GM10847 (cell line): ENCODE measurements around the gene RBM45.

Experiments
- POLR2A ChIP-seq: IDR thresholded peaks from 2 replicates; pipeline ENCODE4 v1.6.1; 2011; ENCODE audit not compliant: insufficient read length; ENCODE audit errors: extremely low read depth

Gene RBM45

GRCh38 chr2:178112202-178113152 lies at the start of gene RBM45:
Gene RBM45, plus strand, starts transcription at chr2:178112437. Its CDS starts 110 bp downstream, at chr2:178112547.
- peak; percentile 89 for TF ChIP-seq POLR2A

GRCh38 chr2:178066324-178066723 lies 45.9 kb upstream of the RBM45 start:
- TF ChIP-seq POLR2A, result no peak

- TF ChIP-seq POLR2A, result no peak
These were observed 45.2 kb upstream of the RBM45 start for GRCh38 chr2:178066890-178067669.

- no peak for TF ChIP-seq POLR2A
These were observed 43.3 kb upstream of the RBM45 start for GRCh38 chr2:178068823-178069454.

- no peak for TF ChIP-seq POLR2A
These were observed 42.7 kb upstream of the RBM45 start for GRCh38 chr2:178069551-178069950.

- no peak for TF ChIP-seq POLR2A
These were observed 41.4 kb upstream of the RBM45 start for GRCh38 chr2:178070824-178071223.

GRCh38 chr2:178072000-178072382 lies 40.2 kb upstream of the RBM45 start:
- no peak for TF ChIP-seq POLR2A

GRCh38 chr2:178072383-178073301 lies 39.6 kb upstream of the RBM45 start, which contains the start of gene PDE11A:
Gene PDE11A, minus strand, starts transcription at chr2:178072777. Its CDS starts 340 bp downstream, at chr2:178072437.
- TF ChIP-seq POLR2A, result no peak

- TF ChIP-seq POLR2A, result no peak
These were observed 37.9 kb upstream of the RBM45 start for GRCh38 chr2:178074123-178075005.

GRCh38 chr2:178075006-178075326 lies 37.3 kb upstream of the RBM45 start:
- no peak for TF ChIP-seq POLR2A

- TF ChIP-seq POLR2A, result no peak
These were observed 36.1 kb upstream of the RBM45 start for GRCh38 chr2:178076130-178076529.

- TF ChIP-seq POLR2A, result no peak
These were observed 29.7 kb upstream of the RBM45 start for GRCh38 chr2:178082408-178083045.

GRCh38 chr2:178084273-178084672 lies 28.0 kb upstream of the RBM45 start:
- no peak for TF ChIP-seq POLR2A
